ENCODE results near the gene PRKN.
"Not testable (repeated sequence)": the region's sequence is repeated elsewhere in the genome, so short reads cannot be mapped to it uniquely, and the experiment has no call there.

PRKN gene

GRCh38 chr6:161355696-161356095 lies 1371.9 kb downstream of the PRKN start:
- DNase-seq (ENCODE audit: low read depth in 2 of 2): no peak

- no peak for DNase-seq (ENCODE audit: low read depth in 2 of 2)
Measured at GRCh38 chr6:161354956-161355355, 1372.6 kb downstream of the PRKN start.

DNA sequence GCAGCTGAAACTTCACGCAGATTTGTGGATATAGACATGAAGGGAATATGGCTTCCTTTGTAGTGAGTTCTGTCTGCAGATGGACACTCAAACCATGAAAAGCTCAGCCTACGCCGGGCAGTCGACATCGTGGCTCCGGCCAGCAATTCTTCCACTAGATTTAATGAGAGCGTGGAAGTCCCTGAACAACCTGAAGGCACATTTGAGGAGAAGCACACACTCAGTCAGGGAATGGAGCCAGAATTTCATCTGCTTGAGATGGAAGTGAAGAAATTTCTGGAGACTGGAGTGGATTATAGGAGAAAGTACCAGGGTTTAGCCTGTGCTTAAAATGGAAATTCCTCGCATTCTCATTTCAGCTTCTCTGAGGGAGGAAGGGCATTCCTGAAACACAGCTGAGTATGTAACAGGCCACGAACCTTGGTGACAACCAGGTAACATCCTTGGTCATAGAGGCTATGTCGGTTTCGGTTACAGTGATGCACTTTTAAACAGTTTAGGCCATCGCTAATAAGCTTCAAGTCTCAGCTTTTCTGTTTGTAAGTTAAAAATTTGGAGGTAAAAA lies 1373.2 kb downstream of the PRKN start:
- DNase-seq (ENCODE audit: low read depth in 2 of 2): no peak

DNA sequence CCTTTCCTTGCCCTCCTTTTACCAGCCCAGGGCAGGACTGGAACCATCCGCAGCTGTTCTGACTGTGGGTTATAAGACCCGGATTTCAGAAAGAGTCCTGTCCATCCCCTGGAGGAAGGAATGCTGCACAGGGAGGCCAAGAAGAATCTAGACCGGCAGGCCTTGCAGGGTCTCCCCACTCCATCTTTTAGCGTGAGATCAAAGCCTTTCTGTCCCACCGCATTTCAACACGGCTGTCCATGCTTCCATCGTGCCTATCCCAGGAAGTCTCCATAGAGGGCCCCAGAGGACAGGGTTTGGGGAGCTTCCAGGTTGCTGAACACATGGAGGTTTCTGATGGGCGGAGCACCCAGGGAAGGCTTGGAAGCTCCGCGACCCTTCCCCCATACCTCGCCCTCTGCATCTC lies 1374.4 kb downstream of the PRKN start:
- no peak for DNase-seq (ENCODE audit: low read depth in 2 of 2)

DNA sequence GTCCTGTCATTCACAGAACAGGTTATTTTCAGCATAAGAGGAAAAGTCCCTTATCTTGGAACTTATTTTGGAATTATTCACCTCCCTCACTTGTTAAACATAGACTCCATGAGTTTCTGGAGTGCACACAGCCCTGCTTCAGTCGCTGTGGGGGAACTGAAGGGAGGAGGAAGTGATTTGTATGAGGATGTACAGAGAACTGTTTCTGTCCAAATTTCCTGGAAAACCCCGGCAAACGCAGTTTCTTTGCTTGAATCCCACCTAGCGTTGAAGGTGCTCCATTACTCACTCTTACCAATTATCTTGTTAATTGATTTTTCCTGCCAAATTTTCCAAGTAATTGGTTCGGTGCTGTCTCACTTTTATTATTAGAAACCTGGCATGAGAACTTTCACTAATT lies 1375.7 kb downstream of the PRKN start:
- no peak for DNase-seq (ENCODE audit: low read depth in 2 of 2)

GRCh38 chr6:161349886-161350285 lies 1377.7 kb downstream of the PRKN start:
- no peak for DNase-seq (ENCODE audit: low read depth in 2 of 2)

- DNase-seq (ENCODE audit: low read depth in 2 of 2): no peak
Measured at GRCh38 chr6:161348628-161348994, 1379.0 kb downstream of the PRKN start.

GRCh38 chr6:161347988-161348627 lies 1379.5 kb downstream of the PRKN start:
- DNase-seq (ENCODE audit: low read depth in 2 of 2): no peak

GRCh38 chr6:161347125-161347524 lies 1380.4 kb downstream of the PRKN start:
- DNase-seq (ENCODE audit: low read depth in 2 of 2): no peak

- DNase-seq (ENCODE audit: low read depth in 2 of 2): no peak
Measured at GRCh38 chr6:161346717-161347116, 1380.8 kb downstream of the PRKN start.

DNA sequence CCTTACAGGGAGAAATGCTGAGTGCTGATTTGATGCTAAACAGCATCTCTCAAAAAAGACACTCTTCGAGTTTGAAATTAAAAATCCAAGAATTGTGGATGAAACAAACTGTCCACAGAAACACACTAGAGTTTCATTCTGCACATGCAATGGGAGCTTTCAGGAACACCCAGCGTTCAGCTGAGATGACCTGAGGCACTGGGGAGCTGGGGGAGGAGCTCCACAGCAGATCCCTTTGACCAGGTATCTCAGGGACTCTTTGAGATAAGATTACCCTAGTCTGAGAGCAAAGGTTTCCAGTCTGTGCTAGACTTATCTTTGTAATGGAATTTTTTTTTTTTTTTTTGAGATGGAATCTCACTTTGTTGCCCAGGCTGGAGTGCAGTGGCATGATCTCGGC lies 1382.9 kb downstream of the PRKN start:
- no peak for DNase-seq (ENCODE audit: low read depth in 2 of 2)

DNA sequence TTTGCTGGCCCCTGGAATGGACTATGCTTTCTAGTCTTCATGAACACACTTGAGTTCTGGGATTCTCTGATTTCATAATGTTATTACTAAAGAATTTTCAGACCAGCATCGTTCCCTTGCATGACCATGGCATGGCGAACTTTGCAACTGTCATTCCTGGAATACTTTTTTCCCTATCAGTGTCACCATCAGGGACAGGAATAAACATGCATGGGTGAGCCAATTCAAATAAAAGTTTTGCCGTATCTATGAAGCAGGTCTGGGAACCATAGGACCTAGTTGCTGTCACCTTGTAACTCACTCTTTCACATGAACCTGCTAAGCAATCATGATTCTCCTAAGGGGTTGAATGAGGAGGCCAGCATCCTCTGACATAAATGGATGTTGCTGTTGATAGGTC lies 1385.5 kb downstream of the PRKN start:
- DNase-seq (ENCODE audit: low read depth in 2 of 2): no peak

GRCh38 chr6:161341638-161342037 lies 1385.9 kb downstream of the PRKN start:
- DNase-seq (ENCODE audit: low read depth in 2 of 2): no peak

DNA sequence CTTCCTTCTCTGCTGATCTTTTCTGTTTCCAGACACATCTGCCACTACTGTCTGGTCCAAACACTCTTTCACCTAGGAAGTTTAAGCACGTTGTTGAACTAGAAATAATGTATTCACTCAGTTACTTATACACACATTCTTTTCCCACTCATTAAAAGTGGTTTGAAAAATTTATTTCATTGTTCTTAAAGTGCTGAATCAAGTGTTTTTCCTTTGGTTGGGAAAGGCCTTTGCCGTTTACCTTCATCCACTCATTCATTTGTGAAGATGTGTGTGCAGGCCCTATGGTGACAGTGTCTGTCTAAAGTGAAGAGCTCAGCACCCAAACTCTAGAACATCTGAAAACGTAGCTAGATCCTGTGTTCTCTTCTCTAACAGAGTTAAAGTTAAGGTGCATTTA lies 1389.6 kb downstream of the PRKN start:
- DNase-seq (ENCODE audit: low read depth in 2 of 2): no peak

DNA sequence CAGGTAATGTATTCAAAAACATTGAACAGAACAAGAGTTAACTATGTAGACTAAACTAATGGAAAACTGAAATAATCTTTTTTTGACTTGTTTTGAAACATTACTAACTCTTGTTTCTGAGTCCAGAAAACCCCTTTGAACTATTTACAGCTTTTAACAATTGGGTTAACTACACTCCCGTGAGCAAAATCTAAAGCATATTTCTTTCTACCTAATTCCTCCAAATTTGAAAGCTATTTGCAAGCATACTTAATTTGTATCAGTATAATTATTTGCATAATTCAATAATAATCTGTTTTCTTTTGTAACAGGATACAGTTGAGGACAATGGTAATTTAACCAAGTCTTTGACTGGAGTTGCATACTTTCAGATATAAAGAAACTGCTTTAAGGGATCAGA lies 1391.1 kb downstream of the PRKN start:
- DNase-seq (ENCODE audit: low read depth in 2 of 2): no peak

DNA sequence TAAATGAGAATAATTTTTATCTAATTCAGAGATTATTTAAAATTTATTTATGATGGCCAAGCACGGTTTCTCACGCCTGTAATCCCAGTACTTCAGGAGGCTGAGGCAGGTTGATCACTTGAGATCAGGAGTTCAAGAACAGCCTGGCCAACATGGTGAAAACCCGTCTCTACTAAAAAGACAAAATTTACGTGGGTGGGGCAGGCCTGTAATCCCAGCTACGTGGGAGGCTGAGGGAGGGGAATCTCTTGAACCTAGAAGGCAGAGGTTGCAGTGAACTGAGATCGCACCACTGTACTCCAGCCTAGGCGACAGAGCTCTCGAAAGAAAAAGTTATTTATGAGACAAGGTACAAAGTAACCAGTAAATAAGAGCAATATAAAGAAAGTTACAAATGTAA lies 1394.2 kb downstream of the PRKN start:
- no peak for DNase-seq (ENCODE audit: low read depth in 2 of 2)

GRCh38 chr6:161331402-161332081 lies 1396.0 kb downstream of the PRKN start:
- DNase-seq (ENCODE audit: low read depth in 2 of 2): not testable (repeated sequence)

DNA sequence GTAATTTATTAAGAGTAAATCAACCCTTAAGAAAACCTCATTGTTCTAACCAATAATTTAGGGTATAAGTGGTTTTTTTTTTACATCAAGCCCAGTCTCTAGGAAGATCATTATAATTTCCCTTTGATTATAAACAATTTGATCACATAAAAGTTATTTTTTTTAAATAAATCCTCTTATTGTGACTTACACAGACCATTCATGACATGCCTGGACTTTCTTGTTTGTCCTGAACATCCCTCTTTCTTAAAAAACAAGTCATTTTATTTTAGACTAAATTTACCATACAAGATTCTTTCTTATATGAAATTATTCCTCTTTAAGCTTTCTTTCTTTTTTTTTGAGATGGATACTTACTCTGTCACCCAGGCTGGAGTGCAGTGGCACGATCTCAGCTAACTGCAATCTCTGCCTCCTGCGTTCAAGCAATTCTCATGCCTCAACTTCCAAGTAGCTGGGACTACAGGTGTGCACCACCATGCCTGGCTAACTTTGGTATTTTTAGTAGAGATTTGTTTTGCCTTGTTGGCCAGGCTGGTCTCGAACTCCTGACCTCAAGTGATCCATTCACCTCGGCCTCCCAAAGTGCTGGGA lies 1400.1 kb downstream of the PRKN start:
- DNase-seq (ENCODE audit: low read depth in 2 of 2): no peak

DNA sequence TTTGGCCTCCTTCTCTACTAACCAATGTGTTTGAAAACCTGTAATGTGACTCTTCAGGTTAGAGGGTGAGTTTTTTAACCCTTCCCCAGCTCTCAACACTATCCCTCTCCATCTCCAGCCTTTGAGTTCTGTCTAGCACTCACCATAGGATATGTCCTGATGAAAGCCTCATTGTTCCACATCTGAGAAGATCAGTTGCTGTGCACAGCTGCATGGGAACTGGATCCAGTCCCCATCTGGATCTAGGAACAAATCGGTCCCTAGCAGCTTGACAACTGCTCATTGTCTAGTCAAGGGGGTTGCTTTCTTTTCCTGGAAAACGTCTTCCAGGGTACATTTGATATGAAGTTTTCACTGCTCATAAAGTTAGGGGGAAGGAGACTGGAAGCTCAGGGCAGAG lies 1408.3 kb downstream of the PRKN start:
- no peak for DNase-seq (ENCODE audit: low read depth in 2 of 2)

DNA sequence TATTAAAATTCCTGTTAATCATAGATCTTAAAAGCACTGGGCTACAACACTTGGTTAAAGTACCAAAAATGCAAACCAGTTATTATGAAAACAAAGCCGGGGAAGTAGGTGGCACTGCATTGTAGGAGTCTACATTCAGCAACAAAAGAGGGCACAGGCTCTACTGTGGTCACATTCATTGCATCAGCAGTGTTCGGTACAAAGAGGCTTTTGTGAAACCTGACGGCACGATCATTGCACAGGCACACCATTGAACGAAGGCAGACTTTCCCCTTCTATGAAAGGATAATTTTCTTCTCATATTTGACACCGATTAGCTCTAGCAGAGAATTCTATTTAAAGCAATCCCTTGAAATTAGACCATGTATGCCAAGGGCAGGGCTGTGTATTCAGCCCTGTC lies 1409.1 kb downstream of the PRKN start:
- no peak for DNase-seq (ENCODE audit: low read depth in 2 of 2)

DNA sequence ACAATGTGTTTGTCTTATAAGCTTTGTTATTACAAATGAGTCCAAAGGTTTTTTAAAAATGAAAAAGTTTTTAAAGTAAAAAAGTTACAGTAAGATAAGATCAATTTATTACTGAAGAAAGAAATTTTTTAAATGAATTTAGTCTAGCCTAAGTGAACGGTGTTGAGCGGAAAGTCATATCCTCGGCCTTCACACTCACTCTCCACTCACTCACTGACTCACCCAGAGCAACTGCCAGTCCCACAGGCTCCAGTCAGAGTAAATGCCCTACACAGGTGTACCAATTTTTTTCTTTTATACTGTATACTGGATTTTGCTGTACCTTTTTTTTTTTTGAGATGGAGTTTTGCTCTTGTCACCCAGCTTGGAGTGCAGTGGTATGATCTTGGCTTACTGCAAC lies 1411.0 kb downstream of the PRKN start:
- no peak for DNase-seq (ENCODE audit: low read depth in 2 of 2)

DNA sequence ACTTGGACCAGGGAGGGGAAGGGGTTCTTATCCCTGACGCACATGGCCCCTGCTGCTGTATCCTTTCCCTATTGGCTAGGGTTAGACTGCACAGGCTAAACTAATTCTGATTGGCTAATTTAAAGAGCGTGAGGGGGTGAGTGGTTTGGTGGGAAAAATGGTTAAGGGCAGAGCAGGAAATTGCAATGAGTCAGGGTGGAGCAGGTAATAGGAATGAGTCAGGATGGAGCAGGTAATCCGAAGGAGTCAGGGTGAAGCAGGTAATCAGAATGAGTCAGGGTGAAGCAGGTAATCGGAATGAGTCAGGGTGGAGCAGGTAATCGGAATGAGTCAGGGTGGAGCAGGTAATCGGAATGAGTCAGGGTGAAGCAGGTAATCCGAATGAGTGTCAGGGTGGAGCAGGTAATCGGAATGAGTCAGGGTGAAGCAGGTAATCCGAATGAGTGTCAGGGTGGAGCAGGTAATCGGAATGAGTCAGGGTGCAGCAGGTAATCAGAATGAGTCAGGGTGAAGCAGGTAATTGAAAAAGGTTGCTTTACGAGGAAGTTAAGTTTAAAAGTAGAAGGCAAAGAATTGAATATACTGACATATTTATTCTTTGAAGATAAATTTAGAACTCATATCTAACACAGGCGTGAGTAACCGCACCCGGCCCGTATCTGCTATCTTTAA lies 1412.2 kb downstream of the PRKN start:
- not testable (repeated sequence) for DNase-seq (ENCODE audit: low read depth in 2 of 2)
